MM.1S (cell line): ENCODE data around the gene RASGEF1B.

ENCODE experiments used
- DNase-seq: peaks from one replicate; pipeline ENCODE4 v3.0.0-alpha.2; 2015
- H2AFZ ChIP-seq: fragments of 300-600 bp; sonication (generic); 2 replicates; pipeline ENCODE4 v1.6.0; 2016; ENCODE audit warnings: antibody characterized with exemption, low read length
- H3F3A ChIP-seq: fragments of 300-600 bp; sonication (generic); 2 replicates; pipeline ENCODE4 v1.6.1; 2016; ENCODE audit warnings: mild to moderate bottlenecking, antibody characterized with exemption, low read length, moderate library complexity, mixed read lengths; ENCODE audit not compliant: insufficient read depth
- H3K27ac ChIP-seq: fragments of 300-600 bp; sonication (generic); 2 replicates; pipeline ENCODE4 v1.5.1; 2016; ENCODE audit warnings: mild to moderate bottlenecking, low read length
- H3K27me3 ChIP-seq: fragments of 300-600 bp; sonication (generic); replicated peaks from 2 replicates; pipeline ENCODE4 v1.6.0; 2016; ENCODE audit warnings: low read length; ENCODE audit not compliant: insufficient read depth
- H3K36me3 ChIP-seq: fragments of 300-600 bp; sonication (generic); replicated peaks from 2 replicates; pipeline ENCODE4 v1.6.1; 2016; ENCODE audit warnings: mild to moderate bottlenecking, low read length, mixed read lengths; ENCODE audit not compliant: insufficient read depth
- H3K4me1 ChIP-seq: fragments of 300-600 bp; sonication (generic); 2 replicates; pipeline ENCODE4 v1.6.1; 2016; ENCODE audit warnings: low read length, mixed read lengths
- H3K4me2 ChIP-seq: fragments of 300-600 bp; sonication (generic); 2 replicates; pipeline ENCODE4 v1.6.0; 2016; ENCODE audit warnings: low read depth, low read length
- H3K4me3 ChIP-seq: fragments of 300-600 bp; sonication (generic); 2 replicates; pipeline ENCODE4 v1.5.1; 2016; ENCODE audit warnings: low read length, mixed read lengths
- H3K79me2 ChIP-seq: fragments of 300-600 bp; sonication (generic); 2 replicates; pipeline ENCODE4 v1.6.1; 2016; ENCODE audit warnings: mixed run types, low read length, mixed read lengths
- H3K9ac ChIP-seq: fragments of 300-600 bp; sonication (generic); 2 replicates; pipeline ENCODE4 v1.6.1; 2016; ENCODE audit warnings: low read length, mixed read lengths
- H3K9me2 ChIP-seq: fragments of 300-600 bp; sonication (generic); replicated peaks from 2 replicates; pipeline ENCODE4 v1.6.1; 2016; ENCODE audit warnings: mild to moderate bottlenecking, low read length, mixed read lengths; ENCODE audit not compliant: insufficient read depth
- H3K9me3 ChIP-seq: fragments of 300-600 bp; sonication (generic); replicated peaks from 2 replicates; pipeline ENCODE4 v1.6.1; 2016; ENCODE audit warnings: mild to moderate bottlenecking, low read length, mixed read lengths; ENCODE audit not compliant: insufficient read depth
- H4K20me1 ChIP-seq: fragments of 300-600 bp; sonication (generic); 2 replicates; pipeline ENCODE4 v1.6.1; 2016; ENCODE audit warnings: mild to moderate bottlenecking, low read length, moderate library complexity, mixed read lengths; ENCODE audit not compliant: insufficient read depth
- CTCF ChIP-seq: fragments of 300-600 bp; sonication (generic); IDR thresholded peaks from 2 replicates; pipeline ENCODE4 v1.5.1; 2016; ENCODE audit warnings: antibody characterized with exemption, low read length, mixed read lengths
- EZH2 ChIP-seq: fragments of 300-600 bp; sonication (generic); optimal IDR thresholded peaks from 2 replicates; pipeline ENCODE3; 2017; ENCODE audit warnings: low read depth, mild to moderate bottlenecking, antibody characterized with exemption, low read length, mixed read lengths
- EZH2phosphoT487 ChIP-seq: fragments of 300-600 bp; sonication (generic); IDR thresholded peaks from 2 replicates; pipeline ENCODE4 v1.6.1; 2018; ENCODE audit warnings: antibody characterized with exemption, low read length

The RASGEF1B gene

GRCh38 chr4:81395239-81395638 is 76.5 kb downstream of the RASGEF1B start:
- Histone ChIP-seq H3K36me3 (no peaks in the 10 kb centered on the region), H3K9me3 (no peaks in the 10 kb centered on the region), H3K4me1 (0 out of 2 replicates have a peak, but pooled peaks cover 4% of the 10 kb centered on the region), H3F3A (no peaks in the 10 kb centered on the region), H3K4me3 (no peak overlapping the region), H3K27me3 (no peaks in the 10 kb centered on the region), H2AFZ (no peak overlapping the region), H4K20me1 (no peaks in the 10 kb centered on the region), H3K4me2 (no peak overlapping the region), H3K79me2 (no peaks in the 10 kb centered on the region), H3K27ac (no peak overlapping the region), H3K9me2 (no peaks in the 10 kb centered on the region), H3K9ac (no peak overlapping the region)
- TF ChIP-seq EZH2phosphoT487 (no peak), CTCF (no peak), EZH2 (no peak)
- no peak for DNase-seq

GRCh38 chr4:81392164-81392563 is 79.5 kb downstream of the RASGEF1B start:
- H3K4me2 ChIP-seq, result no peak overlapping the region
- H3K79me2 ChIP-seq, result no peaks in the 10 kb centered on the region
- H3F3A ChIP-seq, result no peaks in the 10 kb centered on the region
- TF ChIP-seq EZH2 (no peak), EZH2phosphoT487 (no peak), CTCF (no peak)
- H3K36me3 ChIP-seq, result no peaks in the 10 kb centered on the region
- H3K27ac ChIP-seq, result no peak overlapping the region
- no peaks in the 10 kb centered on the region for H3K27me3 ChIP-seq
- DNase-seq, result no peak
- H3K4me1 ChIP-seq, result 0 out of 2 replicates have a peak, but pooled peaks cover 4% of the 10 kb centered on the region
- H4K20me1 ChIP-seq, result no peaks in the 10 kb centered on the region
- no peaks in the 10 kb centered on the region for H3K9me3 ChIP-seq
- H3K9me2 ChIP-seq, result no peaks in the 10 kb centered on the region
- no peak overlapping the region for H3K4me3 ChIP-seq
- no peak overlapping the region for H3K9ac ChIP-seq
- no peak overlapping the region for H2AFZ ChIP-seq

GRCh38 chr4:81389720-81390119 is 82.0 kb downstream of the RASGEF1B start:
- no peaks in the 10 kb centered on the region for H4K20me1 ChIP-seq
- no peaks in the 10 kb centered on the region for H3K36me3 ChIP-seq
- H2AFZ ChIP-seq, result no peak overlapping the region
- no peak overlapping the region for H3K9ac ChIP-seq
- no peak overlapping the region for H3K4me2 ChIP-seq
- no peaks in the 10 kb centered on the region for H3K27me3 ChIP-seq
- 0 out of 2 replicates have a peak, but pooled peaks cover 4% of the 10 kb centered on the region for H3K4me1 ChIP-seq
- H3F3A ChIP-seq, result no peaks in the 10 kb centered on the region
- H3K9me2 ChIP-seq, result no peaks in the 10 kb centered on the region
- H3K4me3 ChIP-seq, result no peak overlapping the region
- no peak overlapping the region for H3K27ac ChIP-seq
- H3K79me2 ChIP-seq, result no peaks in the 10 kb centered on the region
- no peak for TF ChIP-seq CTCF
- no peak for TF ChIP-seq EZH2phosphoT487
- no peak for TF ChIP-seq EZH2
- no peak for DNase-seq
- no peaks in the 10 kb centered on the region for H3K9me3 ChIP-seq
